ENCODE measurements around the gene RMC1. TPM values are rescaled to one million over a fixed set of nuclear protein-coding genes. Genes with fewer than 3 reads are reported as not detected.

Gene RMC1
- total RNA-seq, 1 experiment from 2014 or later: 12.9 TPM

- CTCF ChIA-PET: no interaction called here
- Histone ChIP-seq H3K36me3 (ENCODE audit: control insufficient read depth, insufficient read depth, low read length) (no peaks in the 10 kb centered on the region), H3K4me3 (ENCODE audit: low read depth, low read length) (no peak overlapping the region), H3K4me1 (no peaks in the 10 kb centered on the region), H3K9me3 (no peaks in the 10 kb centered on the region), H3K27me3 (replicated peaks; ENCODE audit: control insufficient read depth, insufficient read depth, low read length) (no peaks in the 10 kb centered on the region)
- H3K4me3 Mint-ChIP-seq (ENCODE audit: unreplicated experiment): no peak overlapping the region
- intact Hi-C loops (cut with micrococcal nuclease; ENCODE audit: unreplicated experiment): no loop called here
- BruUV-seq (replicated peaks): no TSS peak
- DNase-seq: no peak
- no peaks in the 10 kb centered on the region for H3K9me3 Mint-ChIP-seq (ENCODE audit: unreplicated experiment)
- POLR2A ChIA-PET: no interaction called here
- TF ChIP-seq, protein P1, sequence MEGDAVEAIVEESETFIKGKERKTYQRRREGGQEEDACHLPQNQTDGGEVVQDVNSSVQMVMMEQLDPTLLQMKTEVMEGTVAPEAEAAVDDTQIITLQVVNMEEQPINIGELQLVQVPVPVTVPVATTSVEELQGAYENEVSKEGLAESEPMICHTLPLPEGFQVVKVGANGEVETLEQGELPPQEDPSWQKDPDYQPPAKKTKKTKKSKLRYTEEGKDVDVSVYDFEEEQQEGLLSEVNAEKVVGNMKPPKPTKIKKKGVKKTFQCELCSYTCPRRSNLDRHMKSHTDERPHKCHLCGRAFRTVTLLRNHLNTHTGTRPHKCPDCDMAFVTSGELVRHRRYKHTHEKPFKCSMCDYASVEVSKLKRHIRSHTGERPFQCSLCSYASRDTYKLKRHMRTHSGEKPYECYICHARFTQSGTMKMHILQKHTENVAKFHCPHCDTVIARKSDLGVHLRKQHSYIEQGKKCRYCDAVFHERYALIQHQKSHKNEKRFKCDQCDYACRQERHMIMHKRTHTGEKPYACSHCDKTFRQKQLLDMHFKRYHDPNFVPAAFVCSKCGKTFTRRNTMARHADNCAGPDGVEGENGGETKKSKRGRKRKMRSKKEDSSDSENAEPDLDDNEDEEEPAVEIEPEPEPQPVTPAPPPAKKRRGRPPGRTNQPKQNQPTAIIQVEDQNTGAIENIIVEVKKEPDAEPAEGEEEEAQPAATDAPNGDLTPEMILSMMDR (IDR thresholded peaks at IDR 0.05; ENCODE audit: insufficient read depth in 1 of 2, low read depth in 1 of 2, low read length in 1 of 2, severe bottlenecking in 1 of 2, unreplicated experiment in 1 of 2): no peak
- no peaks in the 10 kb centered on the region for H3K27me3 Mint-ChIP-seq (ENCODE audit: insufficient read depth, unreplicated experiment)
- H3K36me3 Mint-ChIP-seq (ENCODE audit: insufficient read depth, unreplicated experiment): peaks cover 24% of the 10 kb centered on the region
- no peak overlapping the region for H3K27ac Mint-ChIP-seq (ENCODE audit: unreplicated experiment)
- H3K4me1 Mint-ChIP-seq (ENCODE audit: low read depth, unreplicated experiment): no peaks in the 10 kb centered on the region
Measured at GRCh38 chr18:23537274-23537673, 34.0 kb downstream of the RMC1 start.

DNA sequence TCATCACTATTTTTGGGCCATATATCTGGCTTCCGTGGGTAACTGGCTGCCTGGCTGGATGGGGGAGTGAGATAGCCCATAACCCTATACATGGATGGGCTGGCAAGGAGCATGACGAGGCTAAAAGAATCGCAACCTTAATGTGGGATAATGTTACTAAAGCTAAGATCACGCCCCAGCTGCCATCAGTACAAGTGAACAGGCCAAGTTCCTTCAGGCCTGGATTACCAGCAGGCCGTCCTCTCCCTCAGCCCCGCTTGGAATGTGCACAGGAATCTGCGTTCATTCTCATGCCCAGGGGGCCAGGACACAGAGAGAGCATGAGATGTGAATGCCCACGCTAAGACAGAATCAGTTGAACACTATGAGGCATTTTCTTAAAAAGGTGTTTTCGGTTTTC, 34.7 kb downstream of the RMC1 start:
- TF ChIP-seq, protein P1 (IDR thresholded peaks at IDR 0.05; ENCODE audit: insufficient read depth in 1 of 2, low read depth in 1 of 2, low read length in 1 of 2, severe bottlenecking in 1 of 2, unreplicated experiment in 1 of 2): no peak
- no peaks in the 10 kb centered on the region for H3K4me1 ChIP-seq
- Mint-ChIP-seq H3K4me1 (ENCODE audit: low read depth, unreplicated experiment) (no peaks in the 10 kb centered on the region), H3K36me3 (ENCODE audit: insufficient read depth, unreplicated experiment) (peaks cover 23% of the 10 kb centered on the region), H3K9me3 (ENCODE audit: unreplicated experiment) (no peaks in the 10 kb centered on the region), H3K27ac (ENCODE audit: unreplicated experiment) (no peak overlapping the region), H3K27me3 (ENCODE audit: insufficient read depth, unreplicated experiment) (no peaks in the 10 kb centered on the region), H3K4me3 (ENCODE audit: unreplicated experiment) (no peak overlapping the region)
- no TSS peak for BruUV-seq (replicated peaks)
- intact Hi-C loops (cut with micrococcal nuclease; ENCODE audit: unreplicated experiment): no loop called here
- H3K9me3 ChIP-seq: no peaks in the 10 kb centered on the region
- no peaks in the 10 kb centered on the region for H3K27me3 ChIP-seq (replicated peaks; ENCODE audit: control insufficient read depth, insufficient read depth, low read length)
- POLR2A ChIA-PET: no interaction called here
- H3K36me3 ChIP-seq (ENCODE audit: control insufficient read depth, insufficient read depth, low read length): no peaks in the 10 kb centered on the region
- CTCF ChIA-PET: no interaction called here
- no peak overlapping the region for H3K4me3 ChIP-seq (ENCODE audit: low read depth, low read length)
- no peak for DNase-seq

- CTCF ChIA-PET: no interaction called here
- Mint-ChIP-seq H3K9me3 (ENCODE audit: unreplicated experiment) (no peaks in the 10 kb centered on the region), H3K36me3 (ENCODE audit: insufficient read depth, unreplicated experiment) (peaks cover 20% of the 10 kb centered on the region), H3K27me3 (ENCODE audit: insufficient read depth, unreplicated experiment) (no peaks in the 10 kb centered on the region), H3K4me3 (ENCODE audit: unreplicated experiment) (no peak overlapping the region), H3K4me1 (ENCODE audit: low read depth, unreplicated experiment) (no peaks in the 10 kb centered on the region), H3K27ac (ENCODE audit: unreplicated experiment) (no peak overlapping the region)
- Histone ChIP-seq H3K4me3 (ENCODE audit: low read depth, low read length) (no peak overlapping the region), H3K27me3 (replicated peaks; ENCODE audit: control insufficient read depth, insufficient read depth, low read length) (no peaks in the 10 kb centered on the region), H3K36me3 (ENCODE audit: control insufficient read depth, insufficient read depth, low read length) (no peaks in the 10 kb centered on the region), H3K4me1 (no peaks in the 10 kb centered on the region), H3K9me3 (no peaks in the 10 kb centered on the region)
- TF ChIP-seq, protein P1 (IDR thresholded peaks at IDR 0.05; ENCODE audit: insufficient read depth in 1 of 2, low read depth in 1 of 2, low read length in 1 of 2, severe bottlenecking in 1 of 2, unreplicated experiment in 1 of 2): no peak
- BruUV-seq (replicated peaks): no TSS peak
- intact Hi-C loops (cut with micrococcal nuclease; ENCODE audit: unreplicated experiment): no loop called here
- DNase-seq: no peak
- POLR2A ChIA-PET: no interaction called here
Measured at GRCh38 chr18:23538870-23539269, 35.6 kb downstream of the RMC1 start.

All from Caco-2 (cell line).